Central memory CD4-positive, alpha-beta T cell (primary cell): ENCODE data around the gene ZFP2.
"Not testable (repeated sequence)": the region's sequence is repeated elsewhere in the genome, so short reads cannot be mapped to it uniquely, and the experiment has no call there.

Experiments used
- DNase-seq: peaks from one replicate; pipeline ENCODE4 v3.0.0; 2022
- total RNA-seq, 3 experiments: gene quantifications; one replicate each; lab custom pipeline; 2026; lab: John Stamatoyannopoulos, UW

Gene ZFP2
- total RNA-seq, result 0.56 to 2.0 (median 0.77) reads per million in 3 experiments

DNA sequence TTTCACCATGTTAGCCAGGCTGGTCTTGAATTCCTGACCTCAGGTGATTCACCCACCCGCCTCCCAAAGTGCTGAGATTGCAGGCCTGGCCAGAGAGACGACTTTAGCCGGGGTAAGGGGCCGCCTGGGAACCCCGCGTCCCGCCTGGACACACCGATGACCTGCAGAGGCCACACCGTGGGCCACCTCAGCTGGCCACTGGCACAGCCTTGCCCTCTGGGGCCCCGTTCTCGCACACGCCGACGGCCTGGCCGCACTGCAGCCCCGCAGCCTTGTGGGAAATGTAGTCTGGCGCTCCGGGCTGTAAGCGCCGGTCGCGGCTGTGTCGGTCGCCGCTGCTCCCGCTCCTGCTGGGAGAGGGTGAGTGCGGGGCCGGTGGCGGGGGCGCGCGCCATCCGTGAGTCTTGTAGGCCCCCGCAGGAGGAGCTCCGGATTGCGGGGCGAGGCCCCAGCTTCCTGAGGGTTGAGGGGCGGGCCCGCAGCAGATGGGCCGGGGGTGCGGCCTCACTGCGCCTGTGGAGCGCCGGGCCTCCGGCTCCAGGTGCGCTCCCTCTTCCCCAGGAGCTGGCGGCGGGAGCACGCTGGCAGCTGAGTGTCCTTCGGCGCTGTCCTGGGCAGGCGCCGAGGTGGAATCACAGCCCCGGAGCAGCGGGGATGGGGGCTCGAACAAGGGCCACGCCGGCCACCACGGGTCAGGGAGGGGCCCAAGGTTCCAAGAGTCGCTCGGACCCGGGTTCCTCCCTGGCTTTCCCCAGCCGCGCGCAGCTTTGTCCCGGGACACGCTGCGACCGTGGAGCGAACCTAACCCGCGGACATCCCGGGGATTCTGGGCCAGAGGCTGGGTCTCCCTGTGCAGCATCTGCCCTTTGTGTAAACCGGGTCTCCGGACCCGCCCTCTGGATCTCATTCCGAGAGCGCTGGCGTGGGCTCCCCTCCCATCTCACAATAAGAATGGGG, at the start of gene ZFP2:
Gene ZFP2 (plus strand): TSS at position 299 of the 957 bp plus-strand sequence. CDS start 35,401 bp downstream, outside the sequence.
- DNase-seq, result peak; percentile 4

DNA sequence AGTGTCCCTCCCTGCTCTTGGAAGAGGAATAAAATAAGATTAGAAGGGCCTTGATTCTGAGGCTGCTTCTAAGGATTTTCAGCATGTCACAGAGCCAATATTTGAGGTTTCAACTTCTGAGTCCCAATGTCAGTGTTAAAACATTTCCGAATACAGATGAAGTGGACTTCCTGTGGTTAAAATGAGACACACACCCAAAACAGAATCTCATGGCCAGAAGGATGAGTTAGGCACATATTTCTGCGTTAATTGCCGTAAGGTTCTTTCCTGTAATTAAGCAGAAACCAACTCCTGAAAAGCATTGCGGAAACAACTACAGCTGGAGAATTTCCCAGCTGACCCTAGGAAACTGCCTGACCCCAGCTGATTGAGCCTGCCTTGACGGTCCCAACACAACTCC, 46.4 kb upstream of the ZFP2 start:
- DNase-seq, result no peak

GRCh38 chr5:178851951-178852350, 43.8 kb upstream of the ZFP2 start:
- DNase-seq, result no peak

DNA sequence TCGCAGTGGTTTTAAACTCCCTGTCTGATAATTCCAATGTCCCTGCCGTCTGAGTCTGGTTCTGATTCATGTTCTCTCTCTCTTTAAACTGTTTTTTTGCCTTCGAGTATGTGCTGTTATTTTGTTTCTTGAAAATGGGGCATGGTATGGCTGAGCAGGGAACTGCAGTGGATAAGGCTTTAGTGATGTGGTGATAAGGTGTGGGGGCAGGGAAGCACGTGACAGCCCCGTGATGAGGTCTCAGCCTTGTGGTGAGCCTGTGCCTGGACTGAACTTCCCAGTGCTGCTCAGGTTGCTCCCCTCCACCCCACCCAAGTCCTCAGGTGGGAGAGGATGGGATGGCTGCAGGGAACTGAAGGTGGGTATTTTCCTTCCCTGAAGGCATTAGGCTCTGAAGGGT, 41.4 kb upstream of the ZFP2 start:
- no peak for DNase-seq

GRCh38 chr5:178859625-178860521, 35.8 kb upstream of the ZFP2 start, which contains the start of gene ZNF354B:
Gene ZNF354B (plus strand): TSS chr5:178859953. CDS start chr5:178861048, 1,095 bp downstream.
- peak; percentile 83 for DNase-seq

DNA sequence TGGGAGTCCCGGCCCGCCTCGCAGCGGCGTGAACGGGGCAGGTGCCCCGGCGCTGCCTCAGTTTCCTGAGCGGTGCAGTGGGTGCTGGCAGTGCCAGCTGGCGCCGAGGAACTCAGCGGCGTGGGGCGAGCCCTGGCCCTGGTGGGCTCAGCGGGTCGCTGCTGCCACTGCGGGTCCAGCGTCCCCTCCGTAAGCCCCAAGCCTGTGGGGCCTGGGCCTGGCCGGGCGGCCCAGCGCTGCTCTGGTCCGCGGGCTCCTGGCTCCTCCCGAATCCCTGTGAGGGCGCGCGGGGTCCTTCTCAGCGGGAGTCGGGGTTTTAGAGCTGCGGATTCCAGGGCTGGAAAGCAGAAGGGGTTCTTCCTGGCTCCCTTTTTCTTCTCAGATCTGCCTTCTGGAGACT, 35.1 kb upstream of the ZFP2 start:
- DNase-seq, result not testable (repeated sequence)

- no peak for DNase-seq
Observed at GRCh38 chr5:178861627-178862026, 34.1 kb upstream of the ZFP2 start.

DNA sequence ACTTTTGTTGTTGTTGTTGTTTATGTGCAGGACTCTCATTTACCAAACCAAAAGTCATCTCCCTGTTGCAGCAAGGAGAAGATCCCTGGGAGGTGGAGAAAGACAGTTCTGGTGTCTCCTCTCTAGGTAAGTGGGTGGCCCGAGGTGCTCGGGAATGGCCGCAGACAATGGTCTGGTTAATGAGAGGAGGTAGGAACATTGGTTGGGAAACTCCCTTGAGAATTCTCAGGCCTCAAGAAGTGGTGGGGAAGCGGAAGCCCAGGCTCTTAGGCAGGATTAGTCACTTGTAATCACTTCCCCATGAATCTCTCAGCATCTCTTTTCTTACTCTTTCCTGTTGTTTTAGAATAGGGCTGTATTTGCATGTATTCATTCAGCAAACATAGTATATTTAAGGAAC, 28.8 kb upstream of the ZFP2 start:
- no peak for DNase-seq

DNA sequence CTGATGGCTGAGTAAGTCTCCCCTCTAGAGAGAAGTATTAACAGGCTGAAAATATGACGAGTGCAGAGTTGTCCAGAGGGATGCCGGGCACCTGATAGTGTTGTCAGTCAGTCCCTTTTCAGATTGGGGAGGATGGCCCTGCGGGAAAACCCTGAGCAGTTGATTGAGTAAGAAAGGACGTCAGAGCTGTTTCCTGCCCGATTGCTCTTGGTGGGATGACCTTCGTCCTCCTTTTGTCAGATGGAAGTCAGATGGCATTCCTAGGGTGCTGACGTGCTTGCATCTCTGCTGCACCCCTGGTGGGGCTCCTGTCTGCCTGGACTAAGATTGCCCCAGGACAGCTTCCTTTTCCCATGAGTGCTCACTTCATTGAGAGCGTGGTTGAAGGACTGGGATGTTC, 26.1 kb upstream of the ZFP2 start:
- DNase-seq, result no peak

DNA sequence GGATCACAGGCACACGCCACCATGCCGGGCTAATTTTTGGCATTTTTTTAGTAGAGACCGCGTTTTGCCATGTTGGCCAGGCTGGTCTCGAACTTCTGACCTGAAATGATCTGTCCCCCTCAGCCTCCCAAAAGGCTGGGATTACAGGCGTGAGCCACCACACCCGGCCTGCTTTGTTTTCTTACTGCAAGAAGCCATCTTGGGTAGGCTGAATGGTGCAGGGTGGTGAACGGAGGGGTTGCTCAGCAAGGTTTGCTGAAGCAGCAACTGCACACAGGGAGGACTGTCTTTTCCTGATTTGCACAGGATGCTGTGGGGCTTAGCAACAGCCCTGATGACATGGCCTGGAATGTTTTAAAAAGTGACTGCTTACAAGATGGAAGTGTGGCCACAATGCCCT, 25.3 kb upstream of the ZFP2 start:
- no peak for DNase-seq

DNA sequence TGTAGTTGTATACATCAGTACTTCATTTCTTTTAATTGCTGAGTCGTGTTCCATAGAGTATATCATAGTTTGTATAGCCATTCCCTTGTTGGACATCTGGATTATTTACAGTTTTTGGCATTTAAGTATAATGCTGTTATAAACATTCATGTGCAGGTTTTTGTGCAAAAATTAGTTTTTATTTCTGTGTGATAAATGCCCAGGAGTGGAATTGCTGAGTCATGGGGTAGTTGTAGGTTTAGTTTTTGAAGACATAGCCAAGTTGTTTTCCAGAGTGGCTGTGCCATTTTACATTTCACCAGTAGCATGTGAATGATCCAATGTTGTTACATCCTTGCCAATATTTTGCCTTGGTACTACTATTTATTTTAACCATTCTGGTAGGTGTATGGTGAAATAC, 23.4 kb upstream of the ZFP2 start:
- DNase-seq, result no peak

DNA sequence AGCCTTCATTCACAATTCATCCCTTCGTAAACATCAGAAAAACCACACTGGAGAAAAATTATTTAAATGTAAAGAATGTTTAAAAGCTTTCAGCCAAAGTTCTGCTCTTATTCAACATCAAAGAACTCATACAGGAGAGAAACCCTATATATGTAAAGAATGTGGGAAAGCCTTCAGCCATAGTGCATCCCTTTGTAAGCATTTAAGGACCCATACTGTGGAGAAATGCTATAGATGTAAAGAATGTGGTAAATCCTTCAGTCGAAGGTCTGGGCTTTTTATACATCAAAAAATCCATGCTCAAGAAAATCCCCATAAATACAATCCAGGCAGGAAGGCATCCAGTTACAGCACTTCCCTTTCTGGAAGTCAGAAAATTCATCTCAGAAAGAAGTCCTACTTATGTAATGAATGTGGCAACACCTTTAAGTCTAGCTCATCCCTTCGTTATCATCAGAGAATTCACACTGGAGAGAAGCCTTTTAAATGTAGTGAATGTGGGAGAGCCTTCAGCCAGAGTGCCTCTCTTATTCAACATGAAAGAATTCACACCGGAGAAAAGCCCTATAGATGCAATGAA, 12.5 kb upstream of the ZFP2 start:
- not testable (repeated sequence) for DNase-seq

GRCh38 chr5:178883815-178884430, 11.8 kb upstream of the ZFP2 start:
- DNase-seq, result no peak

- no peak for DNase-seq
Observed at GRCh38 chr5:178899289-178899688, 3.6 kb downstream of the ZFP2 start.

DNA sequence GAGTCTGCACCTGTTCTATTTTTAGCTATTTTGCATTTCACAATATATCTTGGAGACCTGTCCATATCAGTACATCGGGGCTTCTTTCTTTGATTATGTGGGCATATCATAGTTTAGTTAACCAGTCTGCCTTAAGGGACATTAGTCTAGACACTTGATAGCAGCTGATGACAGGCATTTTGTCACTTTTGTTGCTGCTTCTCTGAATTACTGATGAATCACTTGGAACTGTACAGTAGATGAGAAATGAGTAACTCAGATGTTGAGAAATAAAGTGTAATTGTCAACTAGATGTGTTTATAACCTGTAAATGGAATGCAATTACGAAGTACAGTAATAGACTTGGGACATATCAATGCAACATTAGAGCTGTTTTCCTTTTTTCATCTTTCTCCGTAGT, 7.1 kb downstream of the ZFP2 start:
- no peak for DNase-seq

DNA sequence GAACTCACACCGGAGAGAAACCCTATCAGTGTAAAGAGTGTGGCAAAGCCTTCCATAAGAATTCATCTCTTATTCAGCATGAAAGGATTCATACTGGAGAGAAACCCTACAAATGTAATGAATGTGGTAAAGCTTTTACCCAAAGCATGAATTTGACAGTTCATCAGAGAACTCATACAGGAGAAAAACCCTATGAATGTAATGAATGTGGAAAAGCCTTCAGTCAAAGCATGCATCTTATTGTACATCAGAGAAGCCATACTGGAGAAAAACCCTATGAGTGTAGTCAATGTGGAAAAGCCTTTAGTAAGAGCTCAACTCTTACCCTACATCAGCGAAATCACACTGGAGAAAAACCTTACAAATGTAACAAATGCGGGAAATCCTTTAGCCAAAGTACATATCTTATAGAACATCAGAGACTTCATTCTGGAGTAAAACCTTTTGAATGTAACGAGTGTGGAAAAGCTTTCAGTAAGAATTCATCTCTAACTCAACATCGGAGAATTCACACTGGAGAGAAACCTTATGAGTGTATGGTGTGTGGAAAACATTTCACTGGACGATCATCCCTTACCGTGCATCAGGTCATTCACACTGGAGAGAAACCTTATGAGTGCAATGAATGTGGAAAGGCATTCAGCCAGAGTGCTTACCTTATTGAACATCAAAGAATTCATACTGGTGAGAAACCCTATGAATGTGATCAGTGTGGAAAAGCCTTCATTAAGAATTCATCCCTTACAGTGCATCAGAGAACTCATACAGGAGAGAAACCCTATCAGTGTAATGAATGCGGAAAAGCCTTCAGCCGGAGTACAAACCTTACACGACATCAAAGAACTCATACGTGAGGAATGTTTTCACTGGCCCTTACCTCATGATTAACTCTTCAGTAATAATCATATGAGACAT, 36.4 kb downstream of the ZFP2 start:
- no peak for DNase-seq

DNA sequence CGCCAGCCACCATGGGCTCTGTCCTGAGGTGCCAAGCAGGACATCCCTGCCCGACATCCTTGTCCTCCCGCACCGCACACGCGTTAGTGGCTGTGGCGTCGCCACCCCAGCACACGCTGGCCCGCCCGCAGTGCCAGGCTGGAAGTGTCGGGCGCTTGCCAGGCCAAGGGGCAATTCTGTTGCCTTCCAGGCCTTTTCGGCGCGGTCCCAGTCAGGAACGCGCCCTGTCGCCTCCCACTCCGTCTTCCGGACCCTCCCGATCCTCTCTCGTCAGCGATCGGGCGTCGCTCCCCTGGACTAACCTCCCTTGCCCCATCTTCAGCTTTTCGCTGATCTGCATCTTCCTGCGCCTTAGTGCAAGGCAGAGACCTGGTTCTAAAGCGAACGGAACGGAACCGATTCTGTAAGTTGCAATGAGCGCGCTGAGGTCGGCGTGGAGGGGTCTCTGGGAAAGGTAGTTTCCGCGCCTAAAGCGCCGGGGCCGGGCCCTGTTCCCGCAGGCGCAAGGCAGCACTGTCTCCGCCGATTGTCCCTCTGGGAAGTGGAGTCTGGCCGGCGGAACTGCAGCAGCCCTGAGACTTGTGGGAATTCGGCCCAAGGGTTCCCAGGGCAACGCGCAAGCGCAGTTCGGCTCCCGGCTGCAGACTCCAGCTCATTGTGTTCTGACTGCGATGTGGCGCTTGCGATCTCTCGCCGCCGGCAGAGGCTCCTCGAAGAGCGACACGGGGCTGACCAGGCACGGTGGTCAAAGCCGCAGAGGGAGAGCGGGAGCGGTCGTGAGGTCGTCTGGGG, 45.1 kb downstream of the ZFP2 start, which contains the start of gene ZNF454:
Gene ZNF454 (plus strand): TSS at position 630 of the 792 bp plus-strand sequence. CDS start 1,594 bp downstream, outside the sequence.
- DNase-seq, result no peak

- DNase-seq, result no peak
Observed at GRCh38 chr5:178941361-178941760, 45.6 kb downstream of the ZFP2 start.

- no peak for DNase-seq
Observed at GRCh38 chr5:178965465-178966055, 69.8 kb downstream of the ZFP2 start.

DNA sequence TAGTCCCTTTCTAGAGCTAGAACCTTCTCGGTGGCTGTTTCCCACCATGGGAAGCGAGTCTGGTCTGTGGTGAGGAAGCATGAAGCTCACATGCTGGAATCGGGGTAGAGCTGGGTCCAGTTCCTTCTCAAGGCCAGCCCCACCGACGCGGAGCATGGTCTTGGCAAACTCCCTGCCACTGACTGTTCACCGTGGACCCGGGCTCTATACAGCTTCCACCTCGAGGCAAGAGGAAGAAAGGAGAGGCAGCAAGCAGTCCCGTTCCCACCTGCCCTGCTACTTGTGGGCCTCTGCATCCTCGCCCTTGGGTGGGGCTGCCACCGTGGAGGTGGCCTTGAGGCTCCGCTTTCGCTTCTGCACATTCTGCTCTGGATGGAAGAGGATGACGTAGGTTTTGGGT, 85.7 kb downstream of the ZFP2 start:
- no peak for DNase-seq
